Esophagus muscularis mucosa (tissue), 4 donors: Measurements from ENCODE around the gene SLCO3A1. TPM values are rescaled to one million over a fixed set of nuclear protein-coding genes. Genes with fewer than 3 reads are reported as not detected.

ENCODE experiments used
- DNase-seq: peaks from one replicate; pipeline ENCODE4 v3.0.0-alpha.2; 2017; ENCODE audit errors: extremely low spot score
- H3K27ac ChIP-seq, 4 donors: fragments of 200-600 bp; sonication (generic); replicated peaks in 1 of 4; 1 replicate in 3 of 4; 2 replicates in 1 of 4; pipeline ENCODE4 v1.5.1; 2016 to 2019; ENCODE audit warnings: mild to moderate bottlenecking in 1 of 4
- H3K27me3 ChIP-seq, 4 donors: fragments of 200-600 bp; sonication (generic); one replicate each; pipeline versions ENCODE4 v1.5.1 to v1.6.0; 2016 to 2019
- H3K36me3 ChIP-seq, 4 donors: fragments of 200-600 bp; sonication (generic); one replicate each; pipeline ENCODE4 v1.5.1; 2016 to 2019
- H3K4me1 ChIP-seq, 4 donors: fragments of 200-600 bp; sonication (generic); one replicate each; pipeline ENCODE4 v1.5.1; 2016 to 2019
- H3K4me3 ChIP-seq, 4 donors: fragments of 200-600 bp; sonication (generic); 1 replicate in 2 of 4; 2 replicates in 2 of 4; pipeline ENCODE4 v1.5.1; 2016 to 2019; ENCODE audit warnings: mild to moderate bottlenecking in 4 of 4, moderate library complexity in 1 of 4
- H3K9me3 ChIP-seq, 4 donors: fragments of 200-600 bp; sonication (generic); 1 replicate in 3 of 4; 2 replicates in 1 of 4; pipeline ENCODE4 v1.5.1; 2016 to 2019
- EP300 ChIP-seq: sonication (generic); formaldehyde crosslinking; IDR thresholded peaks from one replicate; pipeline ENCODE4 v1.6.1; 2017; ENCODE audit warnings: antibody characterized with exemption
- POLR2A ChIP-seq: fragments of 450-650 bp; IDR thresholded peaks from one replicate; pipeline ENCODE4 v1.6.1; 2017; ENCODE audit warnings: antibody characterized with exemption, moderate library complexity, mild to moderate bottlenecking, low read depth
- POLR2AphosphoS5 ChIP-seq, 2 donors: sonication (generic); formaldehyde crosslinking; IDR thresholded peaks; one replicate each; pipeline ENCODE4 v1.6.1; 2017; ENCODE audit warnings: antibody characterized with exemption in 2 of 2
- WGBS: methylation state at CpG from one replicate; pipeline ENCODE4 v1.1.5; 2018; 5-methylcytosine and 5-hydroxymethylcytosine counted together
- intact Hi-C: fragments of 100-400 bp; cut with DNase I; formaldehyde crosslinking; loops from one replicate; pipeline ENCODE4 v1.15.1; 2023
- total RNA-seq, 4 donors: library from RNA; depleted of rRNA; stranded (reverse); fragments of >200 nt; gene quantifications; one replicate each; pipeline versions ENCODE4 v1.1.0 to v1.2.1, GENCODE V29; 2016
- TF ChIP-seq, protein P1 (sequence below), 3 experiments: fragments of 200-600 bp in 2 of 3; fragments of 450-650 bp in 1 of 3; sonication (generic) in 2 of 3; IDR thresholded peaks; one replicate each; pipeline ENCODE4 v1.5.1; 2017 to 2019; ENCODE audit warnings: antibody characterized with exemption in 3 of 3, mild to moderate bottlenecking in 2 of 3, moderate library complexity in 1 of 3

SLCO3A1 gene
- total RNA-seq, 4 donors from 2014 or later, result 5.6 to 17.5 (median 12.3) TPM

- DNase-seq, result no peak
- Histone ChIP-seq H3K4me3 (no peak overlapping the region), H3K9me3 (no peaks in the 10 kb centered on the region), H3K27me3 (no peaks in the 10 kb centered on the region), H3K4me1 (peaks cover 42 to 74% (median 67%) of the 10 kb centered on the region in 4 donors), H3K36me3 (no peaks in the 10 kb centered on the region), H3K27ac (peak overlapping the region in 2 of 4 donors; percentile 3 to 26)
- no peak for TF ChIP-seq EP300
- no peak for TF ChIP-seq POLR2A
- TF ChIP-seq POLR2AphosphoS5 (IDR thresholded peaks at IDR 0.05), result no peak
- TF ChIP-seq, protein P1, sequence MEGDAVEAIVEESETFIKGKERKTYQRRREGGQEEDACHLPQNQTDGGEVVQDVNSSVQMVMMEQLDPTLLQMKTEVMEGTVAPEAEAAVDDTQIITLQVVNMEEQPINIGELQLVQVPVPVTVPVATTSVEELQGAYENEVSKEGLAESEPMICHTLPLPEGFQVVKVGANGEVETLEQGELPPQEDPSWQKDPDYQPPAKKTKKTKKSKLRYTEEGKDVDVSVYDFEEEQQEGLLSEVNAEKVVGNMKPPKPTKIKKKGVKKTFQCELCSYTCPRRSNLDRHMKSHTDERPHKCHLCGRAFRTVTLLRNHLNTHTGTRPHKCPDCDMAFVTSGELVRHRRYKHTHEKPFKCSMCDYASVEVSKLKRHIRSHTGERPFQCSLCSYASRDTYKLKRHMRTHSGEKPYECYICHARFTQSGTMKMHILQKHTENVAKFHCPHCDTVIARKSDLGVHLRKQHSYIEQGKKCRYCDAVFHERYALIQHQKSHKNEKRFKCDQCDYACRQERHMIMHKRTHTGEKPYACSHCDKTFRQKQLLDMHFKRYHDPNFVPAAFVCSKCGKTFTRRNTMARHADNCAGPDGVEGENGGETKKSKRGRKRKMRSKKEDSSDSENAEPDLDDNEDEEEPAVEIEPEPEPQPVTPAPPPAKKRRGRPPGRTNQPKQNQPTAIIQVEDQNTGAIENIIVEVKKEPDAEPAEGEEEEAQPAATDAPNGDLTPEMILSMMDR (IDR thresholded peaks at IDR 0.05), result no peak
- intact Hi-C loops, result no loop called here
- WGBS, result 86% methylated on average over 7 of the region's 7 CpGs
Measured at GRCh38 chr15:91885054-91885453, 31.5 kb downstream of the SLCO3A1 start.

DNA sequence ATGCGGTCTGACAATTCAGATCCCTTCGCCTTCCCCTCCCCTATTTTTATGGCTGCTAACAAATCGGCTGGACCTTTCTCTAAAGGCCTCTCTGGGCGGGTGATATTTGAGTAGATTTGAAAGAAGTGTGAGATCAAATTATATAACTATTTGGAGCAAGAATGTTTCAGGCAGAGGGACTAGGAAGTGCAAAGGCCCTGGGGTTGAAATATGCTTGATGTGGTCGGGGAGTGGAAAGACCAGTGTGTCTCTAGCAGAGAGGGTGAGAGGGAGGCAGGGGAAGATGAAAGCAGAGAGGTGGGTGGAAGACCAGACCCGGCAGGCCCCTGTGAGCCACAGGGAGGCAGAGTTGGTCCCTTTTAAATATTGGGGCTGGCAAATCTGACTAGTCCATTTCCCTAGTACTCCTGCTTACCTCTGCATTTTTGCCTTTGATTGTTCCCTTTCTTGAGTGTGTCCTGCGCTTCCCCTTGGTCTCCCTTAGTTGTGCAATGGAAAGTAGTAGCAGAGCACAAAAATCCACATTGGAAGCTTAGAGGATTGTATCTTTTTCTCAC lies 32.3 kb downstream of the SLCO3A1 start:
- Histone ChIP-seq H3K36me3 (no peaks in the 10 kb centered on the region), H3K4me1 (peaks cover 44 to 74% (median 67%) of the 10 kb centered on the region in 4 donors), H3K27me3 (no peaks in the 10 kb centered on the region), H3K4me3 (no peak overlapping the region), H3K9me3 (no peaks in the 10 kb centered on the region), H3K27ac (no peak overlapping the region)
- intact Hi-C loops, result no loop called here
- DNase-seq, result no peak
- TF ChIP-seq POLR2AphosphoS5 (IDR thresholded peaks at IDR 0.05), result no peak
- TF ChIP-seq, protein P1 (IDR thresholded peaks at IDR 0.05), result peak in 1 of 3 experiments; percentile 10
- WGBS, result 88% methylated on average over 7 of the region's 7 CpGs

DNA sequence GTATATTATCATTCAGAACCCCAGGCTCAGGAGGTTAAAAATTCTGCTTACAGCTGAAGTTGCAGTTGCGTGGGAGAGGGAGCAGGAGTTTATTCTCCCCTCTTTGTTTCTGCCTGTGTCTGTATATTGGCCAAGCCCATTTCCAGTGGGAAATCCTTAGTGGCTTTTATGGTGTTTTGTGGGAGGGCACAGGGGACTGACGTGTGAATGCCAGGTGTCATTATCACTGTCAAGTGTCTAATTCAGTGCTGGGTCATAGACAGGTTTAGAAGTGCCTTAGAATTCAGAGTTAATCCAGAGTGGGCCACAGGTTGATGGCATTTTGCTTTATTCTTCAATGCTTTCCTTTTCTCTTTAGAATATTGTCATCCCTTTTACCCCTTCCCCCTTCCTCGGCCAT lies 33.4 kb downstream of the SLCO3A1 start:
- 79% methylated on average over 3 of the region's 3 CpGs for WGBS
- Histone ChIP-seq H3K4me1 (peaks cover 55 to 73% (median 63%) of the 10 kb centered on the region in 4 donors), H3K4me3 (no peak overlapping the region), H3K27ac (no peak overlapping the region), H3K9me3 (no peaks in the 10 kb centered on the region), H3K27me3 (no peaks in the 10 kb centered on the region), H3K36me3 (no peaks in the 10 kb centered on the region)
- intact Hi-C loops, result no loop called here
- DNase-seq, result no peak
- TF ChIP-seq POLR2AphosphoS5 (IDR thresholded peaks at IDR 0.05) (no peak), EP300 (no peak), POLR2A (no peak)
- TF ChIP-seq, protein P1 (IDR thresholded peaks at IDR 0.05), result no peak

DNA sequence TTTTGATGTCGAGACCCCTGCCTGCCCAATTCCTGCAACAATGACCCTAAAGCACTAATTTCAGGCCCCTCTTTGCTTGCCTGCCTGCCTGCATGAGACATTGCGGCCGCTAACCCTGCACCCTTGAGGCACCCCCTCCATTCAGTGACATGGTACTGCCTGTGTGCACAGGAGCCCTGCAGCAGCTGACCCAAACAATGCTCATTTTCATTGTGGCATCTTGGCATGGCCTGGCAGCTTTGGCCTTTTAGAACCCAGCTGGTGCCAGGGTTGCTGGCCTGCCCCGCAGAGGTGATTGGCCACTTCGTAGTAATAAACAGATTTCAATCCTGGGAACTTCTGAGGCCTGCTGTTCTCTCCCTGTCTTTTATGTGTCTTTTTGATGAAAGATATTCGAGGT lies 33.8 kb downstream of the SLCO3A1 start:
- no peaks in the 10 kb centered on the region for H3K27me3 ChIP-seq
- no peak for DNase-seq
- H3K36me3 ChIP-seq, result no peaks in the 10 kb centered on the region
- no peaks in the 10 kb centered on the region for H3K9me3 ChIP-seq
- TF ChIP-seq POLR2AphosphoS5 (IDR thresholded peaks at IDR 0.05) (no peak), EP300 (no peak), POLR2A (no peak)
- TF ChIP-seq, protein P1 (IDR thresholded peaks at IDR 0.05), result no peak
- WGBS, result 86% methylated on average over 6 of the region's 6 CpGs
- no peak overlapping the region for H3K27ac ChIP-seq
- H3K4me1 ChIP-seq, result peaks cover 52 to 70% (median 60%) of the 10 kb centered on the region in 4 donors
- H3K4me3 ChIP-seq, result no peak overlapping the region
- intact Hi-C loops, result no loop called here

- Histone ChIP-seq H3K4me3 (no peak overlapping the region), H3K36me3 (no peaks in the 10 kb centered on the region), H3K27ac (no peak overlapping the region), H3K9me3 (no peaks in the 10 kb centered on the region), H3K4me1 (peaks cover 46 to 63% (median 55%) of the 10 kb centered on the region in 4 donors), H3K27me3 (no peaks in the 10 kb centered on the region)
- 68% methylated on average over 5 of the region's 5 CpGs for WGBS
- intact Hi-C loops, result no loop called here
- TF ChIP-seq, protein P1 (IDR thresholded peaks at IDR 0.05), result no peak
- no peak for TF ChIP-seq POLR2A
- no peak for TF ChIP-seq POLR2AphosphoS5 (IDR thresholded peaks at IDR 0.05)
- no peak for TF ChIP-seq EP300
- DNase-seq, result no peak
Measured at GRCh38 chr15:91887921-91888373, 34.4 kb downstream of the SLCO3A1 start.
